Measurements from ENCODE around the gene RRP8. TPM values are rescaled to one million over a fixed set of nuclear protein-coding genes. Genes with fewer than 3 reads are reported as not detected.

The RRP8 gene
- total and polyA plus RNA-seq, 9 of the 15 experiments (the other 6 are each of a cell fraction or from before 2014, with no cell fraction given): 5.7 to 47.3 (median 32.6) TPM

DNA sequence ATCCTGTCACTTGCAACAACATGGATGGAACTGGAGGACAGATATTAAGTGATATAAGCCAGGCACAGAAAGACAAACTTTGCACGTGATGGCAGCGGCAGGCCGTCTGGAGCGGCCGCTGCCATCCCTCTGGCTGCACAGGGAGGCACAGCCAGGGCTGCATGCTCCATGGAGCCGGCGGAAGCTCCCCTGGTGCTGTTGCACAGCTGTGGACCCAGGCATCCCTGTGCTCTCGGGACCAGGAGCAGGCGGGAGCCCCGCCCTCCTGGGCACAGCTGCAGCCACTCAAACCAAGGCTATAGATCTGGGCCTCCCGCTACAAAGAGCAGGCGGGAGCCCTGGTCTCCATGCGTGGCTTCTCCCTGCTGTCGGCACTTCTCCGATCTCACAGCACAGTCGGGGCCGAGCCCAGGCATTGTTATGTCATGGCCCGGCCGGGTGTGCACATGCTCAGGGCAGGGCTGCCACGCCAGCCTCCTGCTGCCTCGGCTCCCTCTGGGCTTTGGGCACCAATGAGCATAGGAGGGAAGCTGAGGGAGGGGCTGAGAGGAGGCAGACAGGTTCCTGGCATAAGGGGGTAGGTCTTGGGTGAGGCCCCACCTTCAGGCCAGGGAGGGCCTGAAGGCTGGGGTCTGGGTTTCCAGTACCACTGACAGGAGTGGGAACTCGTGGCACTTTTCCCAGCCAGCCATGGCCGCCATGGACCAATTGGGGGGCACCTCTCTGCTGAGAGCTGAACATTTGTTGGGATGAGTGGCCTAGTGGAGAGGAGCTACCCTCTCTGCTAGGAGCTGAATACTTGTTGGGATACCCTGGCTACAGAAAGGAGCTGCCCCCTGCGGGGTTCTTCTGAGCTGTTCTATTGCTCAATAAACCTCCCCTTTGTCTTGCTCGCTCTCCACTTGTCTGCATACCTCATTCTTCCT, 16.7 kb downstream of the RRP8 start:
- no peak for ATAC-seq
- no peak overlapping the region for H3K4me2 ChIP-seq (ENCODE audit: insufficient read depth, low read length)
- peaks cover 12% of the 10 kb centered on the region for H3K9me3 ChIP-seq (replicated peaks; ENCODE audit: control insufficient read depth, insufficient read depth, low read depth, low read length)
- no peak overlapping the region for H3K9ac ChIP-seq (ENCODE audit: insufficient read depth in 1 of 2, low read depth in 2 of 2, low read length in 2 of 2)
- BruUV-seq (replicated peaks): no TSS peak
- no peaks in the 10 kb centered on the region for H3K9me1 ChIP-seq (ENCODE audit: control insufficient read depth, insufficient read depth, low read length)
- FAIRE-seq: no peak
- no peaks in the 10 kb centered on the region for H3K79me2 ChIP-seq (ENCODE audit: control insufficient read depth, insufficient read depth, low read length)
- intact Hi-C loops (cut with micrococcal nuclease) (no loop called here), in situ Hi-C loops (cut with MboI) (no loop called here)
- ChIA-PET CTCF (ENCODE audit: low intra/inter-chr PET ratio) (no interaction called here), POLR2A (interaction anchor here (0.7 to 1.8 kb wide), 5 partner anchors 12 to 471 kb away, joined by 3 to 8 read pairs (median 3); partner anchors contain the start of gene TAF10)
- no peaks in the 10 kb centered on the region for H3K27me3 ChIP-seq (ENCODE audit: control insufficient read depth in 2 of 2, insufficient read depth in 2 of 2, low read length in 2 of 2)
- no peak overlapping the region for H3K4me3 ChIP-seq
- H3K36me3 ChIP-seq (ENCODE audit: control insufficient read depth, insufficient read depth, low read length): peaks cover 3% of the 10 kb centered on the region; the same call in 1 of the 3 replicates
- TF ChIP-seq POLR2G (IDR thresholded peaks at IDR 0.05; ENCODE audit: low read depth, low read length) (peak; percentile 48), RBM39 (optimal IDR thresholded peaks at IDR 0.05; ENCODE audit: low read depth, low read length) (no peak)
- no peaks in the 10 kb centered on the region for H4K20me1 ChIP-seq (replicated peaks; ENCODE audit: control insufficient read depth, insufficient read depth, low read length)
- DNase-seq (ENCODE audit: extremely low read depth in 1 of 4, low spot score in 3 of 4): no peak
- no peak overlapping the region for H2AFZ ChIP-seq (ENCODE audit: low read depth, low read length)
- WGBS (ENCODE audit: insufficient coverage, low coverage, missing lambda C conversion rate): 80% methylated on average over 22 of the region's 25 CpGs
- no peak overlapping the region for H3K27ac ChIP-seq (ENCODE audit: extremely low read depth, low read depth, low read length)
- peaks cover 0 to 5% of the 10 kb centered on the region in 2 experiments; a peak in 2 of 5 replicates for H3K4me1 ChIP-seq (replicated peaks in 1 of 2; ENCODE audit: control insufficient read depth in 2 of 2, insufficient read depth in 2 of 2, low read length in 2 of 2)

DNA sequence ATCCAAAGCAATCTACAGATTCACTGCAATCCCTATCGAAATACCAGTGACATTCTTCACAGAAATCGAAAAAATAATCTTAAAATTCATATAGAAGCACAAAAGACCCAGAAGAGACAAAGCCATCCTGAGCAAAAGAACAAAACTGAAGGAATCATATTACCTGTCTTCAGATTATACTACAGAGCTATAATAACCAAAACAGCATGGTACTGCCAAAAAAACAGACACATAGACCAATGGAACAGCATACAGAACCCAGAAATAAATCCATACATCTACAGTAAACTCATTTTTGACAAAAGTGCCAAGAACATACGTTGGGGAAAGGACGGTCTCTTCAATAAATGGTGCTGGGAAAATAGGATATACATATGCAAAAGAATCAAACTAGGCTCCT, 18.9 kb downstream of the RRP8 start:
- H3K27me3 ChIP-seq (ENCODE audit: control insufficient read depth in 2 of 2, insufficient read depth in 2 of 2, low read length in 2 of 2): no peaks in the 10 kb centered on the region
- CTCF ChIA-PET (ENCODE audit: low intra/inter-chr PET ratio): no interaction called here

More for the DNA sequence above, 18.9 kb downstream of the RRP8 start:
- Histone ChIP-seq H3K9me1 (ENCODE audit: control insufficient read depth, insufficient read depth, low read length) (no peaks in the 10 kb centered on the region), H3K4me1 (replicated peaks in 1 of 2; ENCODE audit: control insufficient read depth in 2 of 2, insufficient read depth in 2 of 2, low read length in 2 of 2) (peaks cover 0 to 5% of the 10 kb centered on the region in 2 experiments; a peak in 2 of 5 replicates), H3K79me2 (ENCODE audit: control insufficient read depth, insufficient read depth, low read length) (no peaks in the 10 kb centered on the region), H3K4me2 (ENCODE audit: insufficient read depth, low read length) (no peak overlapping the region), H4K20me1 (replicated peaks; ENCODE audit: control insufficient read depth, insufficient read depth, low read length) (no peaks in the 10 kb centered on the region), H3K9me3 (replicated peaks; ENCODE audit: control insufficient read depth, insufficient read depth, low read depth, low read length) (peaks cover 14% of the 10 kb centered on the region), H2AFZ (ENCODE audit: low read depth, low read length) (no peak overlapping the region), H3K36me3 (ENCODE audit: control insufficient read depth, insufficient read depth, low read length) (no peaks in the 10 kb centered on the region), H3K27ac (ENCODE audit: extremely low read depth, low read depth, low read length) (no peak overlapping the region), H3K4me3 (no peak overlapping the region), H3K9ac (ENCODE audit: insufficient read depth in 1 of 2, low read depth in 2 of 2, low read length in 2 of 2) (no peak overlapping the region)
- no TSS peak for BruUV-seq (replicated peaks)
- DNase-seq (ENCODE audit: extremely low read depth in 1 of 4, low spot score in 3 of 4): no peak
- no peak for ATAC-seq
- POLR2A ChIA-PET: interaction anchor here (1.0 to 1.2 kb wide), 2 partner anchors 9 to 22 kb away, joined by 3 to 4 read pairs; no protein-coding TSS in a partner anchor
- intact Hi-C loops (cut with micrococcal nuclease) (no loop called here), in situ Hi-C loops (cut with MboI) (no loop called here)
- FAIRE-seq: no peak
- 51% methylated on average over 4 of the region's 4 CpGs for WGBS (ENCODE audit: insufficient coverage, low coverage, missing lambda C conversion rate)
- TF ChIP-seq HSF4 (CRISPR knock-in tag; IDR thresholded peaks at IDR 0.05; ENCODE audit: borderline replicate concordance): no peak
- no peak for TF ChIP-seq HMGN3 (IDR thresholded peaks at IDR 0.05; ENCODE audit: borderline replicate concordance, extremely low read depth, insufficient read length, low read depth, low read length)
- peak; percentile 65; the same call in 1 of the 2 replicates for TF ChIP-seq TRIM28 (IDR thresholded peaks at IDR 0.05)
- peak; percentile 51; the same call in 1 of the 2 replicates for TF ChIP-seq BCOR (IDR thresholded peaks at IDR 0.05)
- TF ChIP-seq CBX3 (IDR thresholded peaks at IDR 0.05; ENCODE audit: borderline replicate concordance in 1 of 2, low read length in 2 of 2): 0 out of 3 replicates have a peak, but pooled peaks of 1 of the 2 experiments have one; percentile 29
- TF ChIP-seq RBM25 (IDR thresholded peaks at IDR 0.05; ENCODE audit: low read depth, low read length, severe bottlenecking): peak; percentile 89
- no peak for TF ChIP-seq U2AF1 (optimal IDR thresholded peaks at IDR 0.05; ENCODE audit: low read depth, low read length)

Data from K562 (cell line).